ENCODE measurements around the gene TSC22D4. TPM values are rescaled to one million over a fixed set of nuclear protein-coding genes. Genes with fewer than 3 reads are reported as not detected.

TSC22D4 gene
- total RNA-seq, 1 experiment from 2014 or later: 71.0 TPM

DNA sequence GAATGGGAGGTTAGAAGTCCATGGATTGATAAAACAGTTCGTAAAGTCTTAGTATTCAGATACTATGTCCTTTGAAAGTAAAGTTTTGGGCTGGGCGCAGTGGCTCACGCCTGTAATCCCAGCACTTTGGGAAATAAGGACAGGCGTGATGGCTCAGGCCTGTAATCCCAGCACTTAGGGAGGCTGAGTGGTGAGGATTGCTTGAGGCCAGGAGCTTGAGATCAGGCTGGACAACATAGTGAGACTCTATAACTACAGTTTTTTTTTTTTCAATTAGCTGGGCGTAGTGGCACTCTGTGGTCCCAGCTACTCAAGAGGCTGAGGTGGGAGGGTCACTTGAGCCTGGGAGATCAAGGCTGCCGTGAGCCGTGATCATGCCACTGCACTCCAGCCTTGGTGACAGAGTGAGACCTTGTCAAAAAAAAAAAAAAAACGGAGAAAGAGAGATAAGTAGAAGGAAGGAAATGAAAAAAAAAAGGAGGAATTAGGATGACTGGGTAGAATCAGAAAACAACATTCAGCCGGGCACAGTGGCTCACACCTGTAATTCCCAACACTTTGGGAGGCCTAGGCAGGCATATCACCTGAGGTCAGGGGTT, 34.3 kb upstream of the TSC22D4 start:
- BruUV-seq (replicated peaks): no TSS peak
- no peaks in the 10 kb centered on the region for H3K9me3 ChIP-seq (ENCODE audit: low read depth, low read length, poor library complexity, severe bottlenecking)
- H3K27ac ChIP-seq (ENCODE audit: low read depth, low read length, poor library complexity, severe bottlenecking): no peak overlapping the region
- peaks cover 21% of the 10 kb centered on the region for H3K4me1 ChIP-seq (ENCODE audit: insufficient read depth, low read length, poor library complexity, severe bottlenecking)
- intact Hi-C loops (cut with micrococcal nuclease; ENCODE audit: unreplicated experiment): no loop called here
- H3K4me3 ChIP-seq (ENCODE audit: low read depth, low read length, poor library complexity, severe bottlenecking): no peak overlapping the region
- POLR2A ChIA-PET (ENCODE audit: low non-redundant PET): no interaction called here
- CTCF ChIA-PET: interaction anchor here (0.7 kb wide), 1 partner anchor 46 kb away, joined by 7 read pairs; no protein-coding TSS in a partner anchor
- no peaks in the 10 kb centered on the region for H3K36me3 ChIP-seq (ENCODE audit: insufficient read depth, low read length, poor library complexity, severe bottlenecking)
- no peaks in the 10 kb centered on the region for H3K27me3 ChIP-seq (replicated peaks; ENCODE audit: insufficient read depth, low read depth, low read length, poor library complexity)
- TF ChIP-seq, protein P1, sequence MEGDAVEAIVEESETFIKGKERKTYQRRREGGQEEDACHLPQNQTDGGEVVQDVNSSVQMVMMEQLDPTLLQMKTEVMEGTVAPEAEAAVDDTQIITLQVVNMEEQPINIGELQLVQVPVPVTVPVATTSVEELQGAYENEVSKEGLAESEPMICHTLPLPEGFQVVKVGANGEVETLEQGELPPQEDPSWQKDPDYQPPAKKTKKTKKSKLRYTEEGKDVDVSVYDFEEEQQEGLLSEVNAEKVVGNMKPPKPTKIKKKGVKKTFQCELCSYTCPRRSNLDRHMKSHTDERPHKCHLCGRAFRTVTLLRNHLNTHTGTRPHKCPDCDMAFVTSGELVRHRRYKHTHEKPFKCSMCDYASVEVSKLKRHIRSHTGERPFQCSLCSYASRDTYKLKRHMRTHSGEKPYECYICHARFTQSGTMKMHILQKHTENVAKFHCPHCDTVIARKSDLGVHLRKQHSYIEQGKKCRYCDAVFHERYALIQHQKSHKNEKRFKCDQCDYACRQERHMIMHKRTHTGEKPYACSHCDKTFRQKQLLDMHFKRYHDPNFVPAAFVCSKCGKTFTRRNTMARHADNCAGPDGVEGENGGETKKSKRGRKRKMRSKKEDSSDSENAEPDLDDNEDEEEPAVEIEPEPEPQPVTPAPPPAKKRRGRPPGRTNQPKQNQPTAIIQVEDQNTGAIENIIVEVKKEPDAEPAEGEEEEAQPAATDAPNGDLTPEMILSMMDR (conservative IDR thresholded peaks at IDR 0.05; ENCODE audit: low read depth, low read length): no peak
- no peak for TF ChIP-seq EZH2 (IDR thresholded peaks at IDR 0.05; ENCODE audit: borderline replicate concordance, low read depth, low read length, poor library complexity, severe bottlenecking)
- DNase-seq (ENCODE audit: low spot score): no peak

DNA sequence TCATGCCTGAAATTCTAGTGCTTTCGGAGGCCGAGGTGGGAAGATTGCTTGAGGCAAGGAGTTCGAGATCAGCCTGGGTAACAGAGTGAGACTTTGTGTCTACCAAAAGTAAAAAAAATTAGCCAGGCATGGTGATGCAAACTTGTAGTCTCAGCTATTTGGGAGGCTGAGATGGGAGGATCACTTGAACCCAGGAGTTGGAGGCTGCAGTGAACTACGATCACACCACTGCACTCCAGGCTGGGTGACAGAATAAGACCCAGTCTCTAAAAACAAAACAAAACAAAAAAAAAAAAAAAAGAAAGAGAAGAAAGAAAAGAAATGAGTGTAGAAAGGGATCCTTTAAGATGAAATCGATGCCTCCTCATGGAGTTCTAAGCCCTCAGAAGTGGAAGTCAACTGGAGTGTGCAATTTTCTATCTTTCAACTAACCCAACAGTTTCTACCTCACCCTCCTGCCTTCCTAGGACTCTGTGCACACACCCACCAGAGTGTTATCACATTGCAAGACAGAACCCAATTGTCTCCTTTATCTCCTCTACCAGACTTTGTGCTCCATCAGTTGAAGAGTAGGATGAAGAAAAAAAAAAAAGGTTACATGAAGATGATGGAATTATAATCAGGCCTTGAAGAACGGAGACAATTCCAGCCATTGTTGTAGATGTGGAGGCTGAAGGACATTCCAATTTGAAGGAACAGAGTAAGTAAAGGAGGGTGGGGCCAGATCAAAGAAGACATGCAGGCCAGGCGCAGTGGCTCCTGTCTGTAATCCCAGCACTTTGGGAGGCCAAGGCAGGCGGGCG, 31.6 kb upstream of the TSC22D4 start:
- no peak for TF ChIP-seq EZH2 (IDR thresholded peaks at IDR 0.05; ENCODE audit: borderline replicate concordance, low read depth, low read length, poor library complexity, severe bottlenecking)
- TF ChIP-seq, protein P1 (conservative IDR thresholded peaks at IDR 0.05; ENCODE audit: low read depth, low read length): no peak
- Histone ChIP-seq H3K36me3 (ENCODE audit: insufficient read depth, low read length, poor library complexity, severe bottlenecking) (no peaks in the 10 kb centered on the region), H3K9me3 (ENCODE audit: low read depth, low read length, poor library complexity, severe bottlenecking) (no peaks in the 10 kb centered on the region), H3K4me1 (ENCODE audit: insufficient read depth, low read length, poor library complexity, severe bottlenecking) (peaks cover 16% of the 10 kb centered on the region), H3K27me3 (replicated peaks; ENCODE audit: insufficient read depth, low read depth, low read length, poor library complexity) (no peaks in the 10 kb centered on the region), H3K4me3 (ENCODE audit: low read depth, low read length, poor library complexity, severe bottlenecking) (no peak overlapping the region), H3K27ac (ENCODE audit: low read depth, low read length, poor library complexity, severe bottlenecking) (no peak overlapping the region)
- DNase-seq (ENCODE audit: low spot score): no peak
- no TSS peak for BruUV-seq (replicated peaks)
- ChIA-PET POLR2A (ENCODE audit: low non-redundant PET) (no interaction called here), CTCF (no interaction called here)
- intact Hi-C loops (cut with micrococcal nuclease; ENCODE audit: unreplicated experiment): no loop called here

DNA sequence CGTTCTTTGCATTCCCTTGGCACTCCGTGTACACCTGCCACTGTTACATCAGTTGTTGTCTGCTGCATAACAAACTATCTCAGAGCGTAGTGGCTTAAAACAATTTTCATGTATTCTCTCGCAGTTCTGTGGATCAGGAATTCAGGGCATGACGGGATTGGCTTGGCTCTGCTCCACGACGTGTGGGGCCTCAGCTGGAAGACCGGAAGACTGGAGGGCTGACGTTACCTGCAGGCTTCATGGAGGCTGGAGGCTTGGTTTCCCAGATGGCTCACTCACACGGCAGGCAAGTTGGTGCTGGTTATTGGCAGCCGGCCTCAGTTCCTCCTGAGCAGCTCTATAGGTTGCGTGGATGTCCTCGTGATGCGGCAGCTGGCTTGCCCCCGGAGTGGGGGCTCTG, 30.2 kb upstream of the TSC22D4 start:
- Histone ChIP-seq H3K4me3 (ENCODE audit: low read depth, low read length, poor library complexity, severe bottlenecking) (no peak overlapping the region), H3K27ac (ENCODE audit: low read depth, low read length, poor library complexity, severe bottlenecking) (no peak overlapping the region), H3K36me3 (ENCODE audit: insufficient read depth, low read length, poor library complexity, severe bottlenecking) (no peaks in the 10 kb centered on the region), H3K9me3 (ENCODE audit: low read depth, low read length, poor library complexity, severe bottlenecking) (no peaks in the 10 kb centered on the region), H3K4me1 (ENCODE audit: insufficient read depth, low read length, poor library complexity, severe bottlenecking) (peaks cover 5% of the 10 kb centered on the region), H3K27me3 (replicated peaks; ENCODE audit: insufficient read depth, low read depth, low read length, poor library complexity) (no peaks in the 10 kb centered on the region)
- intact Hi-C loops (cut with micrococcal nuclease; ENCODE audit: unreplicated experiment): no loop called here
- ChIA-PET POLR2A (ENCODE audit: low non-redundant PET) (no interaction called here), CTCF (interaction anchor here (0.6 kb wide), 2 partner anchors 32 to 93 kb away, joined by 3 to 6 read pairs; partner anchors contain the start of gene PCOLCE)
- DNase-seq (ENCODE audit: low spot score): peak; percentile 55
- BruUV-seq (replicated peaks): no TSS peak
- TF ChIP-seq EZH2 (IDR thresholded peaks at IDR 0.05; ENCODE audit: borderline replicate concordance, low read depth, low read length, poor library complexity, severe bottlenecking): no peak
- TF ChIP-seq, protein P1 (conservative IDR thresholded peaks at IDR 0.05; ENCODE audit: low read depth, low read length): no peak

Data from A673 (cell line).